Activated CD8-positive, alpha-beta memory T cell treated with anti-CD3 and anti-CD28 coated beads, Interleukin-2, amount 50 U/mL, for 24 hours (primary cell): Measurements from ENCODE around the gene NPC2.

ENCODE experiments used
- DNase-seq: peaks from one replicate; pipeline ENCODE4 v3.0.0-alpha.2; 2020; ENCODE audit errors: extremely low read depth

NPC2 gene

DNA sequence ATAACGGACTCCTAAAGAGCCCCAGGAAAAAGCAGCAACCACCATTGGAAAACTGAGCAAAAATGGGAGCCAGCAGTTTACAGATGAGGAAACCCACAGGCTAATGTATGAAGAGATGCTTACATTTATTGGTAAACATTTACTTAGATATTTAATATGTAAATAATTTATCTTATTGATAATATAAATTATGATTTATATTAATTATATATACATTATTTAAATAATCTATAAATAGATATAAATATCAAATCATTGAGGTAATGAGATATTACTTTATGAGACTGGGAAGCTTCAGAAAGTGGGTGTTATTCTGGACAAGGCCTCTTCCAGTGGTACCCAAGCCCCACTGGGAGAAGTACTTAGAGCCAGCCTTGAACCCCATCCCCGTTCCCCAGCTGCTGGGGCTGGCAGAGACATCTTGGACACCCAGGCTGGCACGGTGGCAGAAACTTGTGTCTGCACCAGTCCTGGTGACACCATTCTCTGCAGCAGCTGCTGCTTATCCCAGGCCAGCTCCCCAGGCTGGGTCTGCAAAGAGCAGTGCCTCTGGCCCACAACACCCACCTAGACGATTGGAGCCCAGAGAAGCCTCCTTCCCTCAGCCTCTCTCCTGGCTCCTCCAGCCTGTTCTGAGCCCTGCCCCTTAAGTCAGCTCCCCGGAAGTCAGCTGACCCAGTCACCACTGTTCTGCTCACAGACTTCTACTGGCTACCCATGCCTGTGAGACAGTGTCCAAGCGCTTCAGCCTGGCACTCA, 26.4 kb upstream of the NPC2 start:
- no peak for DNase-seq

GRCh38 chr14:74518221-74518620, 25.1 kb upstream of the NPC2 start:
- DNase-seq: no peak

DNA sequence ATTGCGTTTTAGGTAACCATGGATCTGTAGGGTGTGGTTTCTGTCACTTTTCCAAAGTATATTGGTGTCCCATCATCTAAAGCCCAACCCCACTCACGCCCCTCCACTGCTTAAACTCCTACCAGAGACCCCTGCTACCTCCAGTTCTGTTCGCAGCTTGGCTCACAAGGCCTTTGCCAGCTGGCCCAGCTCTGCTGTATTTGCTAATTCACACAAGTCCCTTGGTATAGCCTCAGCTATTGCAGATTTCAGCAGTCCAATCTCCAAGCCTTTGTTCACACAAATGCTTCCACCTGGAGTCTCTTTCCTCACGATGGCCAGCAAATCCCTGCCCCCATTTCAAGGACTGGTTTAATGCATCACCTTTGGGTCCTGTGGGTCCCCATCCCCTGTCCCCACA, 24.6 kb upstream of the NPC2 start:
- no peak for DNase-seq

DNA sequence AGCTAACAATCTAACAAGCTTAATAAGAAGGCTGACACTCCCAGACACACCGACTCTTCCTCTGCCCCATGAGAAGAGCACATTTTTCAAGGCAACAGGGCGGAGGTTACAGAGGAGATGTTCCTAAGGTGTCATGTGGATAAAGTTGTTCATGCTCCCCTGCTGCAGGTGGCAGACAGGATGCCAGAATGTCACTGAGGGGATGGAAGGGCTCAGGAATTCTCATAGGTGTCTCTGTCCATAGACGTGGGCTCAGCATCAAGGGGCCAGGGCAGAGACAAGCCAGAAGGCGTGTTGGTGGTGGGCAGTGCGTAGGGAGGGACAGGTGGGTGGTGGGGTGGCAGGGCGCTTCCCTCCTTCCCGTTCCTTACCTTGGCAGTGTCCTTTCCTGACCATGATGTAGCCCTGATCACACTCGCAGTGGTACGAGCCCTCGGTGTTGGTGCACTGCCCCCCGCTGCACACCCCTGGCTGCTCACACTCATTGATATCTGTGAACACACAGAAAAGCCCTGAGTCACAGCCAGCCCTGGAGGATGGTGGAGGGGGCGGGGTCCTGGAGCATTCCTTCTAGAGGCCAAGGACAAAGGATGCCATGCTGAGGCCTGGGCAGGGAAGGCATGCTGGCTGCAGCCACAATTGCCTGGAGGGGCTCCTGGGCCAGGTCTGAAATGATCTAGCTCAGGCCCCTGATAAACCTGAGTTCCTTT, 23.5 kb upstream of the NPC2 start:
- no peak for DNase-seq

- DNase-seq: no peak
Observed at GRCh38 chr14:74515891-74516412, 22.8 kb upstream of the NPC2 start.

DNA sequence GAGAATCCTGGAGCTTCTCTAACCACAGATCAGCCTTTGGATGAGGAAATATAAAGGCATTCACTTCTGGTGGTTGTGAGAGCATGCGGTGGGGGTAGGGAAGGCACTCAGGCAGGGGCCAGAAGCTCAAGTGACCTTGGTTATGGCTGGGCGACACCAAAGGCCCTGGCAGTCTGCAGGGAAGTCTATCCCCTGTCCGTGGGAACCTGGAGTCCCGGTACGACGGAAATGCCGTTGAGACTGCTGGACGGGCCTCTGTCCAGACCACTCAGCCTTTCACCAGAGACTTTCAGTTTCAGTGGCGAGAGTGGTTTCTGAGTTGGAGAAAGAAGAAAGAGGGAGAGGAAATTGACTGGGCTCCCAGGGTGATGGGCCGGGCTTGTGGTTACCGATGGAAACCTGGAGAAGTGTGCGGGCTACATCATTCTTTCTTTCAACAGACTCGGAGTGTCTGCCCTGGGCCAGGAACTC, 21.4 kb upstream of the NPC2 start:
- no peak for DNase-seq

DNA sequence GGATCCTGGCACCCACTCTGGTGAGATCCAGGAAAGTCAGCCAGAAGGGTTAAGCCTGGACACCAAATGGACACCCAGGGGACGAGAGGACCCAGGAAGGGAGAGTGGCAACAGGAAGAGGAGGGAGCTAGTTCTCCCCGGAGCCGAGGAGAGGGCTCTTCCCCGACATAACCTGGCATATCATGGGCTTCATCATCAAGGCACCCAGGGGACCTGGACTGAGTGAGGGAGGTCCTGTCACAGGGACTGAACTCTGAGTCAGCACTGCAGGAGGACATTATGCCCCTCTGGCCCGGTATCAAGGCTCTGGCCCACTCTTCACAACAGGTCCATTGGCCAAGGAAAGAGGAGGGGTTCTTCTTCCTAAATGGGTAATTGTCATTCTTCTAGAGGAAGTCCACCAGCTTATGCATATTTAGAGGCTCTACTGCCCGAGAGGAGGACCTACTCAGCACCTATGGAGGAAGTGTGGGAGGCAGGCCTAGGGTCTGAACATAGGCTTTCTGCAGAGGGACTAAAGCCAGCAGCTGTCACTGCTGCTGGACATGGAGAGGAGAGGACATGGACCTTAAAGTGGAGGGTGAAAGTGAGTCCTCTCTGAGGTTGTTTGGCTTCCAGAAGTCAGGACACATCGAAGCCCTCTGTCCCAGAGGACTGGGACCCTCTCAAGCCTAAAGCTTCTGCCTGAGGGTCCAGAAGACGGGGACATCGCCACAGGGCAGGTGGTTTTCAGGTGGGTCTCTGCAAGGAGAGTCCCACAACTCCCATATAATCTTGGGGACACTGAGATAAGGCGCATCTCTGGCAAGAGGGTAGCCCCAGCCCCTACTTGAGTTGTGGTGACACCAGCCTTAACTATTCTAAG, 19.1 kb upstream of the NPC2 start:
- no peak for DNase-seq

- DNase-seq: no peak
Observed at GRCh38 chr14:74510959-74511409, 17.9 kb upstream of the NPC2 start.

DNA sequence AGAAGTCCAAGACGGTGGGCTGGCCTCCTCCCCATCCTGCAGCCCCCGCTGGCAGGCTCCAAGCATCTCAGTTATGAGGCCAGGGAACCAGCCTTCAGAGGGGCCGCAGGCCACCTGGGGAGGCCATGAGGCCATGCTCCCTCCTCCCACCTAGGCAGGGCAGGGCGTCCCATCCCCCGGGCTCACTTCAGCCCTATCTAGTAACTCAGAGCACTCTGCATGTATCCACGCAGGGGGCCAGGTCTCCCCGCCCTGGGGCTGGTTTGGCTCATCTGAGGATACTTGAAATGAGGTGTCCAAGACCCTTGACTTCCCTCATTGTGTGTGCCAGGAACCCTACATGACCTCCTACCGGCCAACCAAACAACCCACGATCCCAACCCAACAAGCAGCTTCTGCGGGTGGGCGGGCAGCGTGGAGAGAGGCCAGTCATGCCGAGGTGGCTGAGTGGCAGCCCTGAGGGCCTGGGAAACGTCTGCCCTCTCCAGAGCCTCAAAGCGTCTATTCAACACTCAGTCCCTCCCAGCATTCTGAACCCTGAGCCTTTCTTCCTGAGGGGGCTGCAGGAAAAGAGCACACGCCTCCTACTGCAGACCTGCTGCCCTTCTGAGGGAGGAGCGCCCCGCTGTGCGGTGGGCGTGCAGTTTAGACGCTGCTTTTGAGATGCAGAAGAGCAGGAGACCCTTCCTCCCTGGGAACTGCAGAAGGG, 17.3 kb upstream of the NPC2 start:
- no peak for DNase-seq

DNA sequence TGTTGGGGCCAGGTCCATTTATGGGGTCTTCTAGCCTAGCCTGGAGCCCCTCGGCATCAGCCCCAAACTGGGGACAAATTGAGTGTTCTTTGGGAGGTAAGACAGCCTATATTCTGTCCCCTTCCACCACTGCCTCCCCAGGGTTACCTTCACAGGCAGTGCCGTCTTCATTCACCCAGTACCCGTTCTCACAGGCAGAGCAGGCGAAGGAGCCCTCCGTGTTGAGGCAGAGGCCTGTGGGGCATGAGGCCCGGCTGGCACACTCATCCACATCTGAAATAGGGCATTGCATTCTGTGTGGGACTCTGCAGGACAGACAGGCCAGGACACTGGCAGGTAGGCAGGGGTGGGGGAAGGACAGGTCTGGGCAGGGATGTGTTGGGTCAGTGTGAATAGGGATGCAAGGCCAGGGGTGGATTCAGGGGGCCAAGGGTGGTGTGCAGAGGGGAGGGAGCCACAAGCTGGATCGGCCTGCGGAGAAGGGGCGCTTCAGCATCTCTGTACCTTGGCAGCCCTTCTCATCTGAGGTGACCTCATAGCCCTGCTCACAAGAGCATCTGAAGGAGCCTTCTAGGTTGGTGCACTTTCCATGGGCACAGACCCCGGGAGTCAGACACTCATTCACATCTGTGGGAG, 16.6 kb upstream of the NPC2 start:
- no peak for DNase-seq

DNA sequence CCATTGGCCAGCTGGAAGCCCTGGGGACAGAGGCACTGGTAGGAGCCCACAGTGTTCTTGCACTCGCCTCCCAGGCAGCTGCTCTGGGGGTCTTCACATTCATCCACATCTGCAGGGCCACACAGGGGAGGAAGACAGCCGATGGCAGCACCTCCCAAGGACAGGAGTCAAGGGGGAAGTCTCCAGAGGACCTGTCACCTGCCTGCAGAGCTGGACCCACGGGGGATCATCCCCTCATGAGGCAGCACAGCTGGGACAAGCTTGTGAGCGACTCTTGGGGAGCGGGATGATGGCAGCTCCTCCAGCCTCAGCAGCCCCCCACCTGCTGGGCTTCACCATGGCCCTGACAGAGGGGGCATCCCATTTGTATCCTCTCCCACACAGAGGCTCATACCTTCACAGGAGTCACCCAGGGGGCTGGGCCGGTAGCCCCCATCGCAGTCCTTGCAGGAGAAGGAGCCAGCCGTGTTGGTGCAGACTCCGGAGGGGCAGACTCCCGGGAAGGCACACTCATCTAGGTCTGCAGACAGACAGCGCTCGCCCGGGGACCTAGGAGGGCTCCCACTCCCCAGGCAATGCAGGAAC, 15.8 kb upstream of the NPC2 start:
- no peak for DNase-seq

DNA sequence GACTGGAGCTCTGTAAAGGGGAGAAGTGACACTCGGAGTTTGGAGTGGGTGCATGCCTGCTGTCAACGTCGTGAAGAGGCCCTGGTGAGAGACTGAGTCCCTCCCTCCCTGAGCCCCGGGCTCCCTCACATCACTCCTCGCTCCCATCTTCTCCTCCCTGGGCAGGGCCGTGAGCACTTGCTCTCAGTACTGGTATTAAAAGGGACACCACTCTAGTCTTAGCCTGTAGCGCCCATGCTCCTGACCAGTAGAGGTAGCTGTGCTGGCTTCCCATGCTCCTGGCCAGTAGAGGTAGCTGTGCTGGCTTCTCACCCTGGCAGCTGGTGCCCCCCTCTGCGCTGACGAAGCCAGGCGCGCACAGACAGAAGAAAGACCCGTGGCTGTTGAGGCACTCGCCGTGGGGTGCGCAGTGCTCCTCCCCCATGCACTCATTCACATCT, 15.2 kb upstream of the NPC2 start:
- no peak for DNase-seq

DNA sequence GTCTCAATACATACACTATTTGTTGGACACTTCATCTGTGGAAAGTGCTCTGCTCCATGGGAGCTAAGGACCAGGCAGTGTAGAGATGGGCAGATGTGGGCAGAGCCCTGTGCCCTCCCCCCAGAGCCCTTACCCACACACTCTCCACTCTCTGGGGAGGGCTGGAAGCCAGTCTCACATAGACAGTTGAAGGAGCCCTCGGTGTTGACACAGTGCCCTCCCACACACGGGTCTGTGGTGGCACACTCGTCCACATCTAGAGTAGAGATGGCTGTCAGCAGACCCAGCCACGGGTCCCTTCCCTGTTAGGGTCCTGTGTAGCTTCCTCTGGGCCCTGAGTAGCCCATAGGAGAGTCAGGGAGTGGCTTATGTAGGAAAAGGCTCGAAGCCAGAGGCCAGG, 14.7 kb upstream of the NPC2 start:
- DNase-seq: no peak

DNA sequence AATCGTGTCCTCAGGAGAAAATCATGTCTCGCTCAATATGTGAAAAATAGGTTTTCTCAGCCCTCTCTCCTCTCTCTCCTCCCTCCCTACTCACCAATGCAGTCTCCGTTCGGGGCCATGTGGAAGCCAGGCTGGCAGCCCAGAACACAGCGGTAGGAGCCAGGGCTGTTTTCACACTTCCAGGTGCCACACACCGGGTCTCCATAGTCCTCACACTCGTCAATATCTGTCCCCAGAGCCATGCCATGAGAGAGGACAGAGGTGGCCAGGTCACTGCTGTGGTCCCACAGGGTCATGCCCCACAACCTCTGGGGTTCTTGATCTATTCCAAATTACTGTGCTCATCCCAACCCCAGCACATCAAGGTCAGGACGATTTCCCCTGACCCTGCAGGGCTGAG, 14.0 kb upstream of the NPC2 start:
- no peak for DNase-seq

DNA sequence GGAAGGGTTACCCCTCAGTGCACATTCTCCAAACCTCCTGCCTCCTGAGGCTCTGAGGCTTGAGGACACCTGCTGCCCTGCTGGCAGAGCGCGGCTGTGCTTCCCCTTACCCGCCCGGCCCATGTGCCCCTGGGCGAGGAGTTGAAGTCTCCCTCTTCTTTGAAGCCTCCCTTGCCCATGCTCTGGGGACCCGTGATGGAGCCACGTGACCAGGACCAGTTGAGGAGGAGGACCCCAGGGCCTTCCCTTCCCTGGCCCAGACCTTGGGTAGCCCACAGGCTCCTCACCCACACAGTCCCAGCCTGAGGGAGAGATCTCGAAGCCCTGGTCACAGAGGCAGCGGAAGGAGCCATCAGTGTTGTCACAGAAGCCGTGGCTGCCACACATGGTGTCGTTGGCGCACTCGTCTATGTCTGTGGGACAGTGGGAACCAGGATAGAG, 13.3 kb upstream of the NPC2 start:
- no peak for DNase-seq

GRCh38 chr14:74505831-74506230, 12.7 kb upstream of the NPC2 start:
- no peak for DNase-seq

DNA sequence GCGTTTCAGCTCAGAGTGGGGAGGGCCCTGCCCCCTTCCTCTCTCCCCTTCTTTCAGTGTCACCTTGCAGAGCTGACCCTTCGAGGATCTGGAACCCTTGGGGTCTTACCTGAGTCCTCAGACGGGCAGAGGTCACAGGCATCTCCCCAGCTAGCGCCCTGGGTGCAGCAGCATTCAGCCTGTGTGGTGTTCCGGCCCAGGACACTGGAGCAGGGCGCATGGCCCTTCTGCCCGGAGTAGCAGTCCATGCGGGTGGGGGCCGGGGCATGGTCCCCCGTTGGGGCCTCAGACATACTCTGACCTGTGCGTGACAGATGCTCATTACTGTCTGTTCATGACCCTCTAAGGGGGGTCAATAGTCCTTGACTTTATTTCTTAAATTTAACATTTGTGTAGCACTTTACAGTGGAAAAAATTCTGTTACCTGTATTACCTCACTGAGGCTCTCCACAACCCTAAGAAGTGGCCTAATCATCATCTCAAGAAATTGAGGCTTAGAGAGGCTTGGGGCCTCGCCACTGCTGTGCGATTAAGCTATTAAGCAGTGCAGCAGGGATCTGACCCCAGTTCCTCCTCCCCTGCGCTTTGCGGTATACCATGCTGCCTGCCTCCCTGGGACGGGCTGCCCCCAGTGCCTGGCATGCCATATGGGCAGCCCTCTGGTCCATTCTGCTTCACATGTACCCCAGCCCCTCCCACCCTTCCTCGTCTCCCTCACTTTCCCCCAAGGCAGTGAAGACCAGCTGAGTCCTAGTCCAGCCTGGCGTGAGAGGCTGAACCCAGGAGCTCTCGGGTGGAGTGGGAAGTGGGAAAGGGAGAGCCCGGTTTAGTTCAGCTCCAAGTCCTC, 12.0 kb upstream of the NPC2 start:
- DNase-seq: no peak

DNA sequence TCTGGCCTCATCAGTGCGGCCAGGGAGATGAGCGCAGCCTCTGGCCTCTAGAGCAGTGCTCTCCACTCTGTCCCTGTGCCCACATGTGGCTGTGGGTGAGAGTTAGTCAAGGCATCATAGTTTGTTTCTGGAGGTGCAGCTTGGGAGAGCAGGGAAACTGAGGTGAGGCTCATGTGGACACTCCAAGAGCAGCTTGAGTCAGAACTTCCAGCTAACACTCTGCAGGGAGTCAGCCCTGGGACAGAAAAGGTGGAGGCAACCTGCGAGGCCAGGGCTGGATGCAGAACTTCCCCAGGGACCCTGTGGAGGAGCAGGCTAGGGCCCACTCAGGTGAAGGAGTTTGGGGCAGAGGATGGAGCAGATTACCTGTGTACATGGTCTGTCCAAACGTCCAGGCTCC, 11.3 kb upstream of the NPC2 start:
- no peak for DNase-seq

DNA sequence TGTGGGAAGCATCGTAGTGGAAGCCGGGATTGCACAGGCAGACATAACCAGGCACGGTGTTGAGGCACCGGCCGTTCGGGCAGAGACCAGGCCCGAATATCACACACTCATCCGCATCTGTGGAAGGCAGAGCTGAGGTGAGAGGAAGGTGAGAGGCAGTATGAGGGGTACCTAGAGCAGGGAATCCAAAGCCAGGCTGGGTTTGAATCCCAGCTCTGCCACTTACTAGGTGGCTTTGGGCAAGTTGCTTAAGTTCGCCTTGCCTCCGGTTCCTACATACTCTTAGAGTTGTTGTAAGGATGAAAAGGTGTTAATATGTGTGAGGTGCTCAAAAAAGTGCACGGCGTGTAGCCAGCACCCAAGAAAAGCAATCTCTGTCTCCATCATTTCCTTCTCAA, 10.8 kb upstream of the NPC2 start:
- no peak for DNase-seq
